HEK293 (cell line): Measurements from ENCODE around the gene ANO1.

Experiments
- CTCF ChIA-PET: fragments of 350-600 bp; formaldehyde crosslinking; extraction: SDS; loops from one replicate; lab custom pipeline; 2021; ENCODE audit warnings: antibody characterized with exemption; lab: Yijun Ruan, JAX
- POLR2A ChIA-PET: fragments of 300-600 bp; formaldehyde crosslinking; extraction: SDS; loops from one replicate; lab custom pipeline; 2020; ENCODE audit warnings: antibody characterized with exemption, inconsistent platforms; lab: Yijun Ruan, JAX
- H3K27ac ChIP-seq: fragments of 200-500 bp; sonication (Bioruptor generic); 2 replicates; pipeline ENCODE4 v1.5.1; 2014; ENCODE audit warnings: low read depth, low read length, control low read depth, inconsistent platforms; ENCODE audit errors: extremely low read depth
- H3K36me3 ChIP-seq, 2 experiments: fragments of 200-500 bp in 1 of 2; sonication (Bioruptor generic) in 1 of 2; 1 replicate in 1 of 2; 2 replicates in 1 of 2; pipeline ENCODE4 v1.5.1; 2014 to 2017; ENCODE audit warnings: inconsistent platforms in 2 of 2, low read length in 2 of 2; ENCODE audit not compliant: control insufficient read depth in 2 of 2, insufficient read depth in 1 of 2
- H3K4me1 ChIP-seq: fragments of 200-500 bp; sonication (Bioruptor generic); 2 replicates; pipeline ENCODE4 v1.5.1; 2014; ENCODE audit warnings: mild to moderate bottlenecking, low read length, inconsistent platforms; ENCODE audit not compliant: control insufficient read depth, insufficient read depth
- H3K4me3 ChIP-seq: 2 replicates; pipeline ENCODE4 v1.5.1; 2011; ENCODE audit warnings: low read depth, mild to moderate bottlenecking, control low read depth, low read length, moderate library complexity
- H3K9me3 ChIP-seq: fragments of 200-500 bp; sonication (Bioruptor generic); 2 replicates; pipeline ENCODE4 v1.5.1; 2014; ENCODE audit warnings: low read depth, low read length, inconsistent platforms; ENCODE audit not compliant: control insufficient read depth, insufficient read depth
- GLIS2 ChIP-seq: fragments of 450-650 bp; formaldehyde crosslinking; IDR thresholded peaks from 2 replicates; pipeline ENCODE4 v1.5.1; 2016; ENCODE audit warnings: missing biosample characterization, missing genetic modification characterization
- KLF7 ChIP-seq: fragments of 450-650 bp; formaldehyde crosslinking; IDR thresholded peaks from 2 replicates; pipeline ENCODE4 v1.5.1; 2016; ENCODE audit warnings: missing biosample characterization, missing genetic modification characterization, borderline replicate concordance
- KLF9 ChIP-seq: fragments of 450-650 bp; formaldehyde crosslinking; IDR thresholded peaks from 2 replicates; pipeline ENCODE4 v1.5.1; 2016; ENCODE audit warnings: missing biosample characterization, missing genetic modification characterization, low read depth
- OVOL3 ChIP-seq: fragments of 450-650 bp; formaldehyde crosslinking; IDR thresholded peaks from 2 replicates; pipeline ENCODE4 v1.5.1; 2016; ENCODE audit warnings: missing biosample characterization, missing genetic modification characterization
- SP3 ChIP-seq: fragments of 450-650 bp; formaldehyde crosslinking; IDR thresholded peaks from 2 replicates; pipeline ENCODE4 v1.5.1; 2016; ENCODE audit warnings: missing biosample characterization, missing genetic modification characterization
- ZFP69B ChIP-seq: fragments of 450-650 bp; formaldehyde crosslinking; IDR thresholded peaks from 2 replicates; pipeline ENCODE4 v1.5.1; 2016; ENCODE audit warnings: missing biosample characterization, missing genetic modification characterization
- ZNF112 ChIP-seq: fragments of 450-650 bp; formaldehyde crosslinking; IDR thresholded peaks from 2 replicates; pipeline ENCODE4 v1.5.0; 2017; ENCODE audit warnings: missing biosample characterization, missing genetic modification characterization
- ZNF133 ChIP-seq: fragments of 450-650 bp; formaldehyde crosslinking; IDR thresholded peaks from 2 replicates; pipeline ENCODE4 v1.5.1; 2016; ENCODE audit warnings: missing biosample characterization, missing genetic modification characterization
- ZNF214 ChIP-seq: fragments of 450-650 bp; formaldehyde crosslinking; IDR thresholded peaks from 2 replicates; pipeline ENCODE4 v1.5.1; 2017; ENCODE audit warnings: missing biosample characterization, mild to moderate bottlenecking, missing genetic modification characterization, borderline replicate concordance
- ZNF221 ChIP-seq: fragments of 450-650 bp; formaldehyde crosslinking; IDR thresholded peaks from 2 replicates; pipeline ENCODE4 v1.5.1; 2017; ENCODE audit warnings: missing biosample characterization, missing genetic modification characterization, borderline replicate concordance
- ZNF394 ChIP-seq: fragments of 450-650 bp; formaldehyde crosslinking; IDR thresholded peaks from 2 replicates; pipeline ENCODE4 v1.5.1; 2016; ENCODE audit warnings: missing biosample characterization, missing genetic modification characterization, mild to moderate bottlenecking, moderate library complexity, borderline replicate concordance
- ZNF48 ChIP-seq: fragments of 450-650 bp; formaldehyde crosslinking; IDR thresholded peaks from 2 replicates; pipeline ENCODE4 v1.5.1; 2016; ENCODE audit warnings: missing biosample characterization, missing genetic modification characterization
- ZNF529 ChIP-seq: fragments of 450-650 bp; formaldehyde crosslinking; IDR thresholded peaks from 2 replicates; pipeline ENCODE4 v1.5.1; 2017; ENCODE audit warnings: missing genetic modification characterization, missing biosample characterization; ENCODE audit not compliant: insufficient replicate concordance
- ZNF623 ChIP-seq: fragments of 450-650 bp; formaldehyde crosslinking; IDR thresholded peaks from 2 replicates; pipeline ENCODE4 v1.5.1; 2016; ENCODE audit warnings: missing biosample characterization, missing genetic modification characterization
- ZNF629 ChIP-seq: fragments of 450-650 bp; formaldehyde crosslinking; IDR thresholded peaks from 2 replicates; pipeline ENCODE4 v1.5.1; 2017; ENCODE audit warnings: missing biosample characterization, missing genetic modification characterization
- ZNF747 ChIP-seq: fragments of 450-650 bp; formaldehyde crosslinking; IDR thresholded peaks from 2 replicates; pipeline ENCODE4 v1.5.1; 2016; ENCODE audit warnings: missing biosample characterization, missing genetic modification characterization
- ZSCAN23 ChIP-seq: fragments of 450-650 bp; formaldehyde crosslinking; IDR thresholded peaks from 2 replicates; pipeline ENCODE4 v1.5.1; 2016; ENCODE audit warnings: missing biosample characterization, missing genetic modification characterization
- TF ChIP-seq, protein P1 (sequence below): sonication (generic); formaldehyde crosslinking; IDR thresholded peaks from 2 replicates; pipeline ENCODE4 v1.8.1; 2022; ENCODE audit warnings: mild to moderate bottlenecking, moderate library complexity, missing genetic modification reagents
- TF ChIP-seq, protein P2 (sequence below): fragments of 450-650 bp; formaldehyde crosslinking; IDR thresholded peaks from 2 replicates; pipeline ENCODE4 v1.5.1; 2016; ENCODE audit warnings: missing biosample characterization, missing genetic modification characterization
- TF ChIP-seq, protein P3 (sequence below): fragments of 450-650 bp; formaldehyde crosslinking; IDR thresholded peaks from 2 replicates; pipeline ENCODE4 v1.5.1; 2016; ENCODE audit warnings: missing biosample characterization, missing genetic modification characterization

Gene ANO1

DNA sequence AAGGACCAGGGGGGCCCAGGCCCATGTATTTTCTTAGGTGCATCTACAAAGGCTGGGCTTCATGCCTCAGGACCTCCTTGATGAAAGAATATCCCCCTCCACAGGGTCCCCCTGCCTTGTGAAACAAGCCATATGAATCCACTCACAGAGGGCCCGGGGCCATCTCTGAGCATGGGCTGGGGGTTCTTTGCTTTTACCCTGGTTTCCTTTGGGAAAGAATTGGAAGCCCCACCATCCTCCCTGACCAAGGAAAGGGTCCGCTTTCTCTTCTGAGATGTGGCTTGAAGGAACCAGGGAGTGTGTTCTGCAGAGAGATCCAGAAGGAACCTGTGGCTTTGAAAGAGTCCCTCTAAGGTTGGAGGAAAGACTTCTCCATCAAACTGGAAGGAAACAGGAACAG is 9.2 kb upstream of the ANO1 start:
- ChIA-PET POLR2A (no interaction called here), CTCF (interaction anchor here (1.6 kb wide), 1 partner anchor 151 kb away, joined by 4 read pairs; no protein-coding TSS in a partner anchor)
- no peak overlapping the region for H3K27ac ChIP-seq
- TF ChIP-seq, protein P1, sequence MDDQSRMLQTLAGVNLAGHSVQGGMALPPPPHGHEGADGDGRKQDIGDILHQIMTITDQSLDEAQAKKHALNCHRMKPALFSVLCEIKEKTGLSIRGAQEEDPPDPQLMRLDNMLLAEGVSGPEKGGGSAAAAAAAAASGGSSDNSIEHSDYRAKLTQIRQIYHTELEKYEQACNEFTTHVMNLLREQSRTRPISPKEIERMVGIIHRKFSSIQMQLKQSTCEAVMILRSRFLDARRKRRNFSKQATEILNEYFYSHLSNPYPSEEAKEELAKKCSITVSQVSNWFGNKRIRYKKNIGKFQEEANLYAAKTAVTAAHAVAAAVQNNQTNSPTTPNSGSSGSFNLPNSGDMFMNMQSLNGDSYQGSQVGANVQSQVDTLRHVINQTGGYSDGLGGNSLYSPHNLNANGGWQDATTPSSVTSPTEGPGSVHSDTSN, result no peak
- TF ChIP-seq OVOL3 (tag by site-specific recombination) (no peak), KLF9 (tag by site-specific recombination) (no peak), ZNF394 (tag by site-specific recombination) (no peak), ZNF214 (tag by site-specific recombination) (no peak), ZSCAN23 (tag by site-specific recombination) (no peak)
- no peaks in the 10 kb centered on the region for H3K9me3 ChIP-seq
- H3K4me3 ChIP-seq, result no peak overlapping the region
- H3K4me1 ChIP-seq, result no peaks in the 10 kb centered on the region
- H3K36me3 ChIP-seq, result no peaks in the 10 kb centered on the region

DNA sequence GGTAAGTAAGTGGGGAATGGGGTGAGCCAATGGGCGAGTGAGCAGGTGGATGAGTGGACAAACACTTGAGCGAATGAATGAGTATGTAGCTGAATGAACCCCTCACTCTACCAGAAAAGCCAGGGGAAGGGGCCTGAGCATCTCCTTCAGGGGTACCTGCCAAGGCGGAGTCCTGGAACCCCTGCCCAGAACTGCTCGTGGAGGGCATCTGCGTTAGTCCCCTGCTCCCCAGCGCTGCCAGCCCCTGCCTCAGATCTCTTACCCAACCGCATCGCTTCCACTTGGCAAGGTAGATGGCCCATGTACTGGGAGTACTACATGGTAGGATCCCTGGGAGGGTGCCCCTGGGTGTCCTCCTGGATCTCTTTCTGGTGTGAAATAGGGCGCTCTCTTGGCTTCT is 7.4 kb upstream of the ANO1 start:
- no peaks in the 10 kb centered on the region for H3K9me3 ChIP-seq
- no peak for TF ChIP-seq SP3 (tag by site-specific recombination)
- TF ChIP-seq ZNF747 (tag by site-specific recombination), result no peak
- TF ChIP-seq, protein P2, sequence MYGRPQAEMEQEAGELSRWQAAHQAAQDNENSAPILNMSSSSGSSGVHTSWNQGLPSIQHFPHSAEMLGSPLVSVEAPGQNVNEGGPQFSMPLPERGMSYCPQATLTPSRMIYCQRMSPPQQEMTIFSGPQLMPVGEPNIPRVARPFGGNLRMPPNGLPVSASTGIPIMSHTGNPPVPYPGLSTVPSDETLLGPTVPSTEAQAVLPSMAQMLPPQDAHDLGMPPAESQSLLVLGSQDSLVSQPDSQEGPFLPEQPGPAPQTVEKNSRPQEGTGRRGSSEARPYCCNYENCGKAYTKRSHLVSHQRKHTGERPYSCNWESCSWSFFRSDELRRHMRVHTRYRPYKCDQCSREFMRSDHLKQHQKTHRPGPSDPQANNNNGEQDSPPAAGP (tag by site-specific recombination), result no peak
- TF ChIP-seq ZNF623 (tag by site-specific recombination), result no peak
- TF ChIP-seq KLF7 (tag by site-specific recombination), result no peak
- TF ChIP-seq ZNF48 (tag by site-specific recombination), result no peak
- no peak for TF ChIP-seq ZNF112 (tag by site-specific recombination)
- no peak for TF ChIP-seq GLIS2 (tag by site-specific recombination)
- TF ChIP-seq KLF9 (tag by site-specific recombination), result no peak
- no peak for TF ChIP-seq ZNF214 (tag by site-specific recombination)
- TF ChIP-seq, protein P3, sequence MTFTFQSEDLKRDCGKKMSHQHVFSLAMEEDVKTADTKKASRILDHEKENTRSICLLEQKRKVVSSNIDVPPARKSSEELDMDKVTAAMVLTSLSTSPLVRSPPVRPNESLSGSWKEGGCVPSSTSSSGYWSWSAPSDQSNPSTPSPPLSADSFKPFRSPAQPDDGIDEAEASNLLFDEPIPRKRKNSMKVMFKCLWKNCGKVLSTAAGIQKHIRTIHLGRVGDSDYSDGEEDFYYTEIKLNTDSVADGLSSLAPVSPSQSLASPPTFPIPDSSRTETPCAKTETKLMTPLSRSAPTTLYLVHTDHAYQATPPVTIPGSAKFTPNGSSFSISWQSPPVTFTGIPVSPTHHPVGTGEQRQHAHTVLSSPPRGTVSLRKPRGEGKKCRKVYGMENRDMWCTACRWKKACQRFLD (tag by site-specific recombination), result no peak
- TF ChIP-seq ZNF529 (tag by site-specific recombination), result no peak
- TF ChIP-seq ZNF133 (tag by site-specific recombination), result no peak
- TF ChIP-seq ZNF629 (tag by site-specific recombination), result no peak
- ChIA-PET POLR2A (no interaction called here), CTCF (no interaction called here)
- no peak overlapping the region for H3K27ac ChIP-seq
- H3K4me3 ChIP-seq, result no peak overlapping the region
- no peaks in the 10 kb centered on the region for H3K36me3 ChIP-seq
- H3K4me1 ChIP-seq, result no peaks in the 10 kb centered on the region

DNA sequence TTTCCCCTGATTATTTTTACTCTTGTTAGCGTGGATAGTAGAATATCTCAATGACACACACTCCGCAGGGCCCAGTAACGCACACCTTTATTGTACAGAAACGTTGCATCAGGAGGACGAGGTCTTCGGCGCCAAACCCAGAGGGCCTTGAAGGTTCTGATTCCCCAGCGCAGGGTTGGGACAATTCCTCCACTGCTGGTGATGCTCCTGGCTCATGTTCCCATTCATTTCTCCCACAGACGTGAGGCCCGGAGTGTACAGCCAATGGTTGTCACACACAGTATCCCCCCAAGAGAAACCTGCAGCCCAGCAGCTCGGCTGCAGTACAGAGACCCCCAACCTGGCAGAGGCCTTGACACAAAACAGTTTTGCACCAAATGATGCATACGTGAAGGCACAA is 6.1 kb upstream of the ANO1 start:
- ChIA-PET POLR2A (no interaction called here), CTCF (no interaction called here)
- Histone ChIP-seq H3K36me3 (no peaks in the 10 kb centered on the region), H3K9me3 (no peaks in the 10 kb centered on the region), H3K27ac (no peak overlapping the region), H3K4me3 (no peak overlapping the region), H3K4me1 (no peaks in the 10 kb centered on the region)
- TF ChIP-seq ZNF221 (tag by site-specific recombination), result no peak
- no peak for TF ChIP-seq ZFP69B
- TF ChIP-seq ZNF623 (tag by site-specific recombination), result no peak
